ENCODE results near the gene C19orf25. TPM values are rescaled to one million over a fixed set of nuclear protein-coding genes. Genes with fewer than 3 reads are reported as not detected.

C19orf25 gene
- polyA plus RNA-seq, 1 donor from 2014 or later = 80.2 TPM

GRCh38 chr19:1472231-1473084 is 6.6 kb downstream of the C19orf25 start:
- TF ChIP-seq RAD21 (conservative IDR thresholded peaks at IDR 0.05) (no peak), POLR2AphosphoS5 (IDR thresholded peaks at IDR 0.05) (peak; percentile 7), MXI1 (conservative IDR thresholded peaks at IDR 0.05; ENCODE audit: poor library complexity, severe bottlenecking) (no peak), EZH2 (IDR thresholded peaks at IDR 0.05; ENCODE audit: borderline replicate concordance, insufficient read depth, low read length, poor library complexity, severe bottlenecking) (no peak)
- Histone ChIP-seq H3K9me2 (ENCODE audit: insufficient read depth, low read length) (no peaks in the 10 kb centered on the region), H2AFZ (ENCODE audit: low read depth, low read length) (no peak overlapping the region), H3K36me3 (ENCODE audit: insufficient read depth, low read length) (no peaks in the 10 kb centered on the region), H3F3A (ENCODE audit: insufficient read depth, low read length, poor library complexity, severe bottlenecking) (no peaks in the 10 kb centered on the region), H3K9me3 (ENCODE audit: low read length) (no peaks in the 10 kb centered on the region), H3K27ac (ENCODE audit: low read length) (no peak overlapping the region), H3K9ac (ENCODE audit: low read length) (no peak overlapping the region), H4K20me1 (ENCODE audit: insufficient read depth) (peaks cover 51% of the 10 kb centered on the region), H3K27me3 (ENCODE audit: insufficient read depth, low read depth, low read length) (no peaks in the 10 kb centered on the region), H3K79me2 (replicated peaks; ENCODE audit: insufficient read depth, low read length) (peaks cover 5% of the 10 kb centered on the region), H3K4me3 (ENCODE audit: low read length) (no peak overlapping the region), H3K4me2 (ENCODE audit: low read length) (no peak overlapping the region)

GRCh38 chr19:1471515-1472160 is 7.4 kb downstream of the C19orf25 start:
- Histone ChIP-seq H3F3A (ENCODE audit: insufficient read depth, low read length, poor library complexity, severe bottlenecking) (no peaks in the 10 kb centered on the region), H3K9me3 (ENCODE audit: low read length) (no peaks in the 10 kb centered on the region), H4K20me1 (ENCODE audit: insufficient read depth) (peaks cover 54% of the 10 kb centered on the region), H3K79me2 (replicated peaks; ENCODE audit: insufficient read depth, low read length) (peaks cover 5% of the 10 kb centered on the region), H2AFZ (ENCODE audit: low read depth, low read length) (no peak overlapping the region), H3K27me3 (ENCODE audit: insufficient read depth, low read depth, low read length) (no peaks in the 10 kb centered on the region), H3K9me2 (ENCODE audit: insufficient read depth, low read length) (no peaks in the 10 kb centered on the region), H3K27ac (ENCODE audit: low read length) (no peak overlapping the region), H3K9ac (ENCODE audit: low read length) (peak overlapping the region; percentile 50), H3K4me3 (ENCODE audit: low read length) (no peak overlapping the region), H3K36me3 (ENCODE audit: insufficient read depth, low read length) (no peaks in the 10 kb centered on the region), H3K4me2 (ENCODE audit: low read length) (no peak overlapping the region)
- TF ChIP-seq CTCF (IDR thresholded peaks at IDR 0.05; ENCODE audit: poor library complexity, severe bottlenecking) = peak; percentile 36
- TF ChIP-seq POLR2AphosphoS5 (IDR thresholded peaks at IDR 0.05) = no peak

GRCh38 chr19:1471010-1471514 is 8.0 kb downstream of the C19orf25 start:
- TF ChIP-seq CTCF (IDR thresholded peaks at IDR 0.05; ENCODE audit: poor library complexity, severe bottlenecking) (no peak), POLR2AphosphoS5 (IDR thresholded peaks at IDR 0.05) (no peak), REST (IDR thresholded peaks at IDR 0.05; ENCODE audit: borderline replicate concordance) (no peak), EP300 (conservative IDR thresholded peaks at IDR 0.05; ENCODE audit: poor library complexity, severe bottlenecking) (no peak), TAF1 (IDR thresholded peaks at IDR 0.05; ENCODE audit: low read depth) (no peak), RAD21 (conservative IDR thresholded peaks at IDR 0.05) (no peak), EZH2 (IDR thresholded peaks at IDR 0.05; ENCODE audit: borderline replicate concordance, insufficient read depth, low read length, poor library complexity, severe bottlenecking) (no peak)
- peak overlapping the region; percentile 53 for H3K4me3 ChIP-seq (ENCODE audit: low read length)
- H3K9me3 ChIP-seq (ENCODE audit: low read length) = no peaks in the 10 kb centered on the region
- H4K20me1 ChIP-seq (ENCODE audit: insufficient read depth) = peaks cover 54% of the 10 kb centered on the region
- no peak overlapping the region for H2AFZ ChIP-seq (ENCODE audit: low read depth, low read length)
- peaks cover 5% of the 10 kb centered on the region for H3K79me2 ChIP-seq (replicated peaks; ENCODE audit: insufficient read depth, low read length)
- peak overlapping the region; percentile 50 for H3K9ac ChIP-seq (ENCODE audit: low read length)
- no peak overlapping the region for H3K4me2 ChIP-seq (ENCODE audit: low read length)
- H3K9me2 ChIP-seq (ENCODE audit: insufficient read depth, low read length) = no peaks in the 10 kb centered on the region
- no peaks in the 10 kb centered on the region for H3F3A ChIP-seq (ENCODE audit: insufficient read depth, low read length, poor library complexity, severe bottlenecking)
- peak overlapping the region; percentile 8 for H3K27ac ChIP-seq (ENCODE audit: low read length)
- no peaks in the 10 kb centered on the region for H3K27me3 ChIP-seq (ENCODE audit: insufficient read depth, low read depth, low read length)
- H3K36me3 ChIP-seq (ENCODE audit: insufficient read depth, low read length) = no peaks in the 10 kb centered on the region
